Ammon's horn (tissue), 1 donor: ENCODE measurements around the gene CSTF2T.
"Not testable (repeated sequence)": the region's sequence is repeated elsewhere in the genome, so short reads cannot be mapped to it uniquely, and the experiment has no call there.

Experiments used
- DNase-seq: peaks from one replicate; pipeline ENCODE4 v3.0.0-alpha.2; 2016; ENCODE audit warnings: low spot score

Gene CSTF2T

GRCh38 chr10:51696251-51696650 is 3.1 kb downstream of the CSTF2T start:
- no peak for DNase-seq

DNA sequence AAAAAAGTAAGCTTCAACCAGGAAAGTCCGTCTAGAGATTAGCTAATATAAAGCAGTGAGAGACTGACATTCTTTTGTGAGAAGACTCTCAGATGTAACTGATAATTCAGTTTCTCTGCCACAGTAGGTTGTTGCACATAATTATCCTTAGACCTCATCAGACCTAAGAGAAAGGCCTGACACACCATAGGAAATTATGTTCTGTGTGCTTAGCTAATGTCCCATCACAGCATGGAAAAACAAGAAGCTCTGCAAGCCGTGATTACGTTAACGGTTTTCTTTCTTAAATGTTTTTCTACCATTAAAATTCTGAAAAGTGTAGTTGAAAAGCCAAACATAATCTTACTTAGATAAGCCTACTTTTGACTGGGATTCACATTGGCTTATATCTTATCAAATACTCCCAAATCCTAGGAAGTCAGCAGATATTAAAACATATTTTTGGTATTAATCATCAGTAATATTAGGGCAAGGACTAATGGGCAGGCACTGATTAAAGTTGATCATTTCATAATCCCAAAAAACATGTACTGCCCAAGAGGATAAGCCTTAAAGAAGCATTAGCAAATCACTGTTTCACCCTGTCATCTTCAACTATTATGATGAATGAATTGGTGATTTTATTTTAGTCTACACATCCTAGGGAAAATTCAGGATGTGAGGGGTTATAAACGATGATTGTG is 5.2 kb downstream of the CSTF2T start:
- no peak for DNase-seq

- DNase-seq: no peak
These were observed 8.3 kb downstream of the CSTF2T start for GRCh38 chr10:51691135-51691534.

DNA sequence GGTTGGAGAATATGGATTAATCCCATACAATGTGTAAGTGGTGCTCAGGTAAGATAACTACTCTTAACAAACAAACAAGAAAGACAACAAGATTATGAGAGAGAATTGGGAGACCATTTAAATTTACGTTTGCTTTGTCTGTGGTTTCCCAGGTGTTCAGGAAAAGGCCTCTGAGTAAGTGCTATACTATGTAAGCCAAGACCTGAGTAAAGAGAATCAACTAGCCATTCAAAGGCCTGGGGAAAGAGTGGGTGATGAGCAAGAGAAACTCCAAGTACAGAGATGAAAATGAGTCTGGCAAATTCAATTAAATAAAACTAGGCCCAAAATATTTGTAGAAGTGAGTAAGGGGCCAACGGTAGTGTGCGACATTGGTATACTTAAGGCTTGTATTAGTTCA is 9.9 kb downstream of the CSTF2T start:
- no peak for DNase-seq

GRCh38 chr10:51688826-51689225 is 10.6 kb downstream of the CSTF2T start:
- DNase-seq: not testable (repeated sequence)

DNA sequence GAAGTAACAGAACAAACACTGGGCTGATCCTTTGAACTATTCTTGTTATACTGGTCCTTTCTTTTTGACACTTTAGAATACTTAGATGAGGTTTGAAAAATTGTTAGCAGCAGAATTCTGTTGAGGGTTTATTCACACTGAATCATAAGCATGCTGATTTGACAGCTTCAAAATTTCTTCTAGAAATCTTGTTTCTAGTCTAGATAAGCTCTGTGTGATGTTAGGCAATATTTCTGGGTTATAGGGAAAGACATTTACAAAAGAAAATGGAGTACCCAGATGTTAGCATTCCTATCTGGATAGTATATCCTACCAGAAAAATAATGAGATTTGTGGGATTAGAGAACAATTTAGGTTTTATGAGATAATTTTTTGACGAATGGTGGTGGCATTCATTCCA is 12.1 kb downstream of the CSTF2T start:
- DNase-seq: no peak

DNA sequence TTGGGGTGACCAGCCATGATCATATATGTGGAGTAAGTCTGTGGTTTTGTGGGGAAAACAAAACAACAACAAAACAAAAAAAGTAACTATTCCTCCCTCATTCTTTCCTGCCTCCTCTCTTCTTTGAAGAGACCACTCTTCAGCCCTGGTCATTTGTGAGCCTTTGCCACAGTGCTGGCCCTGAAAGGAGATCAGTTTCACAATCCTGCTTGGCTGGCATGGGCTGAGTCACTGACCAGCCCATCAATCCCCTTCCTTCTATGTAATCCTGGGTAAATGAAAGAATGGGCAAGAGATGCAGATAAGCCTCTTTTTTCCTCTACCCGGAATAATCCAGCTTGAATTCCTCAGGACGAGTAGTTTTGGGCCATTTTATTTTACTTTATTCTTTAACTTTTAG is 13.6 kb downstream of the CSTF2T start:
- DNase-seq: no peak

- no peak for DNase-seq
These were observed 16.2 kb downstream of the CSTF2T start for GRCh38 chr10:51683031-51683691.

GRCh38 chr10:51679841-51680240 is 19.6 kb downstream of the CSTF2T start:
- DNase-seq: no peak

- DNase-seq: no peak
These were observed 24.3 kb downstream of the CSTF2T start for GRCh38 chr10:51675088-51675487.

DNA sequence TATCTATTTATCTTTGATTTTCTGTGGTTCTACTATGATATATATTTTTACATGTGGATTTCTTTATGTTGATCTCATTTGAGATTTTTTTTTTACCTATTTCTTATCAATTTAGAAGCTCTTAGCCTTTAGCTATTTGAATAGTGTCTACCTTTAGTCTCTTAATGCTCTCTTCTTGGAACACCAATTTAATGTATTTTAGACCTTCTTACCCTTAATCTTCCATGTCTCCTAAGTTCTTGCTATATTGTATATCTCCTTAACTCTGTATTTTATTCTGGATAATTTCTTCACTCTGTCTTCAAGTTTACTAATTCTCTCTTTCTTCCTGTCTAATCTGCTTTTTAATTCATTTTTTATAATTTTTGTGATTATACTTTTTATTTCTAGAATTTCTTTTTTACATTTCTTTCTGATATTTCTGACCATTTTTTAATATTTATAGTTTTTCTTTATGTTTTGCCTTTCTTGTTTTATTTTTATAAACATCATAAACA is 27.3 kb downstream of the CSTF2T start:
- DNase-seq: no peak

GRCh38 chr10:51669041-51669440 is 30.4 kb downstream of the CSTF2T start:
- no peak for DNase-seq

DNA sequence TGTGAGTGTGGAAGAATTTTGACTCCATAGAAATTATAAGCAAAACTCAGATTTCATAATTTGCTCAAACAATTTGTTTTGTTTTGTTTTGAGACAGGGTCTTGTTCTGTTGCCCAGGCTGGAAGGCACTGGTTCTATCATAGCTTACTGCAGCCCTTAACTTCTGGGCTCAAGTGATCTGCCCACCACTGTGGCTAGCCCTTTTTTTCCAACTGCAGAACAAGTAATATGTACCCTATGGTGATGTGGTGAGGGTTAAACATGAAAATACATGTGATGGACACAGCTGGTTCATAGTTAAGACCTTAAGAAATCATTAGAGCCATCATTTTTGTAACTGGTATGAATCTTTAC is 31.1 kb downstream of the CSTF2T start:
- DNase-seq: no peak

DNA sequence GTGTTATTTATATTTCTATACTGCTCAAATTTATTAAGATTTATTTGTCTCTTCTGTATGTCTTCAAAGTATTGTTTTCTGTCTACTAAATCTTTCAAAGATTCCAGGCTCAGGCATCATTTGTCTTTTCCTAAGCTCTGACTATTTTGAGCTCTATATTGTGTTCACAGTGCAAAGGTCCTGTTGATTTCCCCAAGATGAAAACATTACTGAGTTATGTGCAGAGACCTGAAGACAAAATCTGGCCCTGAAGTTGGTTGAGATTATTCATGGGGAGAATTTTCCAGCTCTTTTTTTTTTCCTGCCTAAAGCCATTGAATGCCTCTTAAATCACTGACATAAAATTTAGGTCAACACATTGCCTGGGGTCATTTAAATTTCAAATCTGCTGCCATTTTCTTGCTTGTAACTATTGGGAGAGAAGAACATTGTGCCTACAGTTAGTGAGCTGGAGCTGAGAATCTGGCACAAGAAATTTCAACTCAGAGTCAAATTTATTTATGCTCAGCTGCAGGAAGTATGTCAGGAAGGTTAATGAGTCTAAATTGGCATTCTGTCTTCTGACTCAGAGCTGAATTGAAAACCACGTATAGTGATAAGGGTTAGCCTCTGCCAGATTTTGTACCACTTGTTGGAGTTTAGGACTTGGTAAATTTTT is 31.6 kb downstream of the CSTF2T start:
- no peak for DNase-seq

DNA sequence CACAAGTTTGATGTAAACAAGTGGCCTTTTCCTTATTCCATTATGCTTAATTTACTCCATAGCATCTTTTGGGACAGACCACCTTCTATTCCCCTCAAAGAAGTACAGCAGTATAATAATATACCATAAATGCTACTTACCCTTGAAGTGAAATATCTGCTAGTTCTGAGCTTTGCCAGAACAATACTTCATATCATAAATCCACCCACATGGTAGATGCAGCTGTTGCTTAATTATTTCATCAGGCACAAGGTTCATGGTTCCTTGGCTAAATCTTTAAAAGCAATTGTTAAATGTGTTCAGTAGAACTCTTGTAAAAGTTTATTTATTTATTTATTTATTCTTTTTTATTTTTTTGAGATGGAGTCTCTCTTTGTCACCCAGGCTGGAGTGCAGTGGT is 32.9 kb downstream of the CSTF2T start:
- DNase-seq: no peak

GRCh38 chr10:51663086-51663485 is 36.3 kb downstream of the CSTF2T start:
- DNase-seq: no peak

GRCh38 chr10:51659344-51659743 is 40.1 kb downstream of the CSTF2T start:
- no peak for DNase-seq

DNA sequence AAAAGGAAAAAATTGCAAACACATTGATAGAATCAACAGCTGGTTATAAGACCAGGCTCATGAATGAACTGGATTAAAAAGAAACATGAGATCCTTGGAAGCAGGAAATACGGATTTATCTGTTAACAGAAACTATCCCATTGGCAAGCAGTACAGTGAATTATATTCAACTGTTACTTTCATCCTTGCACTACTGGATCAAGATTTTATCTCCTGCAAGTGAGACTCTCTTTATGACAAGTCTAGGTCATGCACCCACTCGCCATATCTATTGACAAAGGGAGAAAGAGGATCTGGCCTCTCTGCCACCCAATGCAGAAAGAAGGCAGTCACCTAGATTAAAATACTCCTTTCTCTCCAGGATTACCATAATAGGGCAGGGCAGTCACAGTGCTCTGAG is 41.4 kb downstream of the CSTF2T start:
- no peak for DNase-seq

DNA sequence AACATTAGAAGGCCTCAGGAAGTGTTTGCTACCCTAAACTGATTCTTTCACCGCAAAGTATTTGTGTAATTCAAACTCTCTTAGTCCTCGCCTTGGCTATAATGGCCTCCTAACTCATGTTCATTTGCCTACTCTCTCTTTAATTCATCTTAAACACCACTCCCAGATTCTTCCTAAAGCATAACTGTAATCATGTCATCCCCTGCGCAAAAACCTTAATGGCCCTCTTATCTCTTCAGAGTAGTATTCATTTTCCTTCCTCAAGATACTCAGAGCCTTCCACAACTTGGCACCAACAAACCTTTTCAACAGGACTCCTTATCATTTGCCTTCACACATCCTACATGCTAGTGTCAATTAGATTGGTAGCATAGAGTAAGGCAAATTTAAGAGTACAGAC is 42.9 kb downstream of the CSTF2T start:
- DNase-seq: no peak

- DNase-seq: peak; percentile 29
These were observed 44.5 kb downstream of the CSTF2T start for GRCh38 chr10:51654918-51655317.

GRCh38 chr10:51653025-51653424 is 46.4 kb downstream of the CSTF2T start:
- DNase-seq: no peak

DNA sequence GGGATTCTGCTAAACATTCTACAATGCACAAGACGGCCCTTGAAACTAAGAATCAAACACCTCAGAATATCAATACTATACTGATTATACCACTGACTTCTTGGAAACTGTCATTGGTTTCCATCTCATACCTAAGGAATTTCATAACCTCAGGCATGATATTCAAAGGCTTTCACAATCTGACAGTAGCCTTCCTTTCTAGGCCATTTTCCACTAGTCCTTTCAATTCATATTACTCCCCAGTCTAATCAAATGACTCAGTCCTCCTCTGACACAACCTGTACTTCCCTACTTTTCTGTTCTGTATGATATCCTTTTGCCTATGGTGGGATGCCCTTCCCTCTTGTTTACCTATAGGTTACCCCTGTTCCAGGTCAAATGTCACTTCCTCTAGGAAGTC is 48.3 kb downstream of the CSTF2T start:
- DNase-seq: no peak

DNA sequence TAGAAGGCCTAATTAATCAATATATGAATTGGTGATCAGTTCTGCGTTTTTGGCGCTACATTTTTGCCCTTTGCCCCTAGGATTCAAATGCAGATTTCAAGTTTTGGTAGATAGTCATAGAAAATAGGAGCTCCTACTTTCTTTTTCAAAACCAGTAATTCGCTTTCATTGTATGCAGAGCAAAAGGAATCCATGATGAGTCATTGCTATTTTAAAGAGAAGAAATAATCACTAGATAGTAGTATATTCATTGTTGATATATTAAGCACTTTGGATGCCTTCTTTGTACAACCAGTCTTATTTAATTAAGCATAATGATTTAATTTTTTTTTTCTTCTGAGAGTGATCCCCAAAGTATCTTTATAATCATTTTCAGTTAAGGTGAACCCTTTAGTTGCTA is 50.3 kb downstream of the CSTF2T start:
- DNase-seq: no peak
